PC-9 (cell line): Measurements from ENCODE around the gene ANKRD39. TPM values are rescaled to one million over a fixed set of nuclear protein-coding genes. Genes with fewer than 3 reads are reported as not detected.

Experiments
- BruUV-seq: library from RNA; stranded (reverse); fragments of 400-500 nt; replicated peaks from 2 replicates; lab custom pipeline; 2021; lab: Mats Ljungman, UMichigan
- CTCF ChIA-PET: fragments of 300-600 bp; sonication (Branson Sonifier 250); formaldehyde crosslinking; loops from one replicate; lab custom pipeline; 2022; ENCODE audit warnings: antibody characterized with exemption; lab: Charles Lee
- POLR2A ChIA-PET: fragments of 300-600 bp; sonication (Branson Sonifier 250); formaldehyde crosslinking; loops from one replicate; lab custom pipeline; 2022; ENCODE audit warnings: antibody characterized with exemption; ENCODE audit not compliant: unreplicated experiment; lab: Charles Lee
- DNase-seq, 2 experiments: peaks; one replicate each; pipeline versions ENCODE4 v3.0.0 to v3.0.0-alpha.2; 2015 to 2022; ENCODE audit warnings: mixed read lengths in 1 of 2
- H2AFZ ChIP-seq: fragments of 200-600 bp; sonication (generic); 2 replicates; pipeline ENCODE4 v1.8.1; 2017; ENCODE audit warnings: antibody characterized with exemption
- H3F3A ChIP-seq: fragments of 200-600 bp; sonication (generic); 2 replicates; pipeline ENCODE4 v1.8.1; 2017; ENCODE audit warnings: antibody characterized with exemption, mild to moderate bottlenecking, low read depth; ENCODE audit not compliant: insufficient read depth
- H3K27ac ChIP-seq: fragments of 200-600 bp; sonication (generic); 2 replicates; pipeline ENCODE4 v1.6.1; 2016; ENCODE audit warnings: mixed run types
- H3K27me3 ChIP-seq: fragments of 200-600 bp; sonication (generic); 2 replicates; pipeline ENCODE4 v1.6.1; 2016; ENCODE audit warnings: low read depth, mixed run types; ENCODE audit not compliant: insufficient read depth
- H3K36me3 ChIP-seq: fragments of 200-600 bp; sonication (generic); 2 replicates; pipeline ENCODE4 v1.6.1; 2016; ENCODE audit warnings: low read depth, mixed run types
- H3K4me1 ChIP-seq: fragments of 200-600 bp; sonication (generic); replicated peaks from 2 replicates; pipeline ENCODE4 v1.6.1; 2016; ENCODE audit warnings: mixed run types; ENCODE audit not compliant: insufficient read depth
- H3K4me2 ChIP-seq: fragments of 200-600 bp; sonication (generic); 2 replicates; pipeline ENCODE4 v1.6.1; 2017; ENCODE audit warnings: mixed run types
- H3K4me3 ChIP-seq: fragments of 200-600 bp; sonication (generic); 2 replicates; pipeline ENCODE4 v1.6.1; 2016; ENCODE audit warnings: mixed run types
- H3K79me2 ChIP-seq: fragments of 200-600 bp; sonication (generic); 2 replicates; pipeline ENCODE4 v1.6.1; 2017; ENCODE audit warnings: low read depth, mixed run types
- H3K9me2 ChIP-seq: fragments of 200-600 bp; sonication (generic); 2 replicates; pipeline ENCODE4 v1.8.1; 2017; ENCODE audit warnings: mild to moderate bottlenecking; ENCODE audit not compliant: insufficient read depth
- H3K9me3 ChIP-seq: fragments of 200-600 bp; sonication (generic); 2 replicates; pipeline ENCODE4 v1.8.1; 2016; ENCODE audit warnings: low read depth; ENCODE audit not compliant: insufficient read depth
- H4K20me1 ChIP-seq: fragments of 200-600 bp; sonication (generic); 2 replicates; pipeline ENCODE4 v1.8.1; 2017; ENCODE audit not compliant: insufficient read depth
- CTCF ChIP-seq: fragments of 200-600 bp; sonication (generic); conservative IDR thresholded peaks from 2 replicates; pipeline ENCODE4 v1.6.1; 2017; ENCODE audit warnings: mixed run types, antibody characterized with exemption, mild to moderate bottlenecking, moderate library complexity
- EZH2 ChIP-seq: fragments of 200-600 bp; sonication (generic); IDR thresholded peaks from 2 replicates; pipeline ENCODE4 v1.8.0; 2017; ENCODE audit warnings: antibody characterized with exemption, low read depth
- intact Hi-C: fragments of 100-400 bp; cut with micrococcal nuclease; formaldehyde crosslinking; loops from one replicate; pipeline ENCODE4 v1.10.0; 2022; ENCODE audit not compliant: unreplicated experiment
- total RNA-seq: library from RNA; stranded (reverse); gene quantifications from 2 replicates; pipeline ENCODE4 v1.2.3, GENCODE V29; 2021

The ANKRD39 gene
- total RNA-seq, 1 experiment from 2014 or later, result 19.0 TPM

DNA sequence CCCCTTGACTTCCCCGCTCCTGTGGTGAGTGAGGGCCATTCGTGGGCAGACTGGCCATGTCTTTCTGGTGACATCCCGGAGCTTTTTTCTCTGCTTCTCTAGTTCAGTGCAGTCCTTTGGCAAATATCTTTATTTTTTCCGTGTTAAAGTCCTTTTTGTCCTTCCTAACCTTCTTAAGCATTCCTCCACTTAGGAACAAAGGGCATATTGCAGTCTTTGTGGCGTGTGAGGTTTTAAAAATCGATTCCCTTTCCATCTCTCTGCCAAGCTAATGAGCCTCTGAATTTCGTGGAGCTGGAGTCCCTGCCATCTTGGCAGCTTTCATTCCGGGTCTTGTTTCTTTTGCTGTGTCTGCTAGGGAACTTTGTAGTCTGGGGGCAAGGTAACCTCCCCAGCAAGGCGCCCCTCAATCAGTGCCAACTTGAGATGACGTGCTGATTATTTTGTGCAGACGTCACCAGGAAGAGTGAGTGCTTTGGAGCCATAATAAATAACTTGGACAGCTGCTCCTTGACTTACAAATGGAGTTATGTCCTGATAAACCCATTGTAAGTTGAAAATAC, 36.6 kb downstream of the ANKRD39 start:
- no peak for DNase-seq
- intact Hi-C loops, result no loop called here
- Histone ChIP-seq H3K27ac (no peak overlapping the region), H3K27me3 (no peaks in the 10 kb centered on the region), H3K9me2 (no peaks in the 10 kb centered on the region), H3K4me3 (no peak overlapping the region), H3F3A (0 out of 2 replicates have a peak, but pooled peaks cover 10% of the 10 kb centered on the region), H3K9me3 (no peaks in the 10 kb centered on the region), H3K4me1 (peaks cover 30% of the 10 kb centered on the region), H2AFZ (no peak overlapping the region), H3K36me3 (0 out of 2 replicates have a peak, but pooled peaks cover 9% of the 10 kb centered on the region), H3K79me2 (peaks cover 55% of the 10 kb centered on the region), H4K20me1 (peaks cover 29% of the 10 kb centered on the region), H3K4me2 (no peak overlapping the region)
- TF ChIP-seq EZH2, result no peak
- TF ChIP-seq CTCF, result no peak
- no TSS peak for BruUV-seq
- CTCF ChIA-PET, result no interaction called here
- POLR2A ChIA-PET, result interaction anchor here (0.6 kb wide), 1 partner anchor 520 kb away, joined by 3 read pairs; no protein-coding TSS in a partner anchor

DNA sequence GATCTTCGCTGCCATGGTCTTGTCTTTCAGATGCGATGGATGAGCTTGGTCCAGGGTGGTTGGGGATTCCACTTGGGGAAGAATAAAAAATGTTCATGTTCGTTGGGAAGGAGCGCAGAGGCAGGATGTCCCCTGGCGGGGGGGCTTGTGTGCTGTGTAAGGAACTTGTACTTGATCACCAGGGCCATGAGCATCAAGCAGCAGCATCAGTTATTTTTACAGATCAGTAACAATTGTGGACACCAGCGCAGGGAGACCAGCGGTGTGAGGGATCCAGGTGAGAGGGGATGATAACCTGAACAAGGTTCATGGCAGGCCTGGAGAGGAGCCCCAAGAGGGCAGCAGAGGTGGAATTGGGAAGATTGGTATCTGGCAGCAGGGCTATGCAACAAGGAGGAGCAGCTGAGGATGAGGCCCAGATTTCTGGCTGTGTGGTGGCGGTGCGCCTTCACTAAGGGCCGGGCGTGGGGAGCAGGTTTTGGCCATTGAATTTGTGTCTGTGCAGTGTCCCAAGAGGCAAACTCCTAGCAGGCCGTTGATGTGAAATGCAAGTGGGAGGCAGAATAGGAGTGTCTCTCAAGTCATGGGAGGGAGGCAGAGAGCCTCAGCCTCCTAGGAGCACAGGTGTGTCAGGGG, 37.8 kb downstream of the ANKRD39 start:
- peaks cover 28% of the 10 kb centered on the region for H4K20me1 ChIP-seq
- DNase-seq, result no peak
- no peaks in the 10 kb centered on the region for H3K9me3 ChIP-seq
- H3K4me2 ChIP-seq, result no peak overlapping the region
- H3K4me1 ChIP-seq, result peaks cover 33% of the 10 kb centered on the region
- H2AFZ ChIP-seq, result no peak overlapping the region
- TF ChIP-seq CTCF (no peak), EZH2 (no peak)
- H3K9me2 ChIP-seq, result no peaks in the 10 kb centered on the region
- H3K27ac ChIP-seq, result no peak overlapping the region
- BruUV-seq, result no TSS peak
- no peaks in the 10 kb centered on the region for H3K27me3 ChIP-seq
- 0 out of 2 replicates have a peak, but pooled peaks cover 9% of the 10 kb centered on the region for H3K36me3 ChIP-seq
- CTCF ChIA-PET, result no interaction called here
- H3K79me2 ChIP-seq, result peaks cover 55% of the 10 kb centered on the region
- peaks cover 18% of the 10 kb centered on the region for H3F3A ChIP-seq
- intact Hi-C loops, result loop anchor here (5.0 kb wide), 2 partner anchors 268 to 288 kb away; no protein-coding TSS in a partner anchor
- no peak overlapping the region for H3K4me3 ChIP-seq
- POLR2A ChIA-PET, result interaction anchor here (0.7 kb wide), 1 partner anchor 222 kb away, joined by 4 read pairs; no protein-coding TSS in a partner anchor

DNA sequence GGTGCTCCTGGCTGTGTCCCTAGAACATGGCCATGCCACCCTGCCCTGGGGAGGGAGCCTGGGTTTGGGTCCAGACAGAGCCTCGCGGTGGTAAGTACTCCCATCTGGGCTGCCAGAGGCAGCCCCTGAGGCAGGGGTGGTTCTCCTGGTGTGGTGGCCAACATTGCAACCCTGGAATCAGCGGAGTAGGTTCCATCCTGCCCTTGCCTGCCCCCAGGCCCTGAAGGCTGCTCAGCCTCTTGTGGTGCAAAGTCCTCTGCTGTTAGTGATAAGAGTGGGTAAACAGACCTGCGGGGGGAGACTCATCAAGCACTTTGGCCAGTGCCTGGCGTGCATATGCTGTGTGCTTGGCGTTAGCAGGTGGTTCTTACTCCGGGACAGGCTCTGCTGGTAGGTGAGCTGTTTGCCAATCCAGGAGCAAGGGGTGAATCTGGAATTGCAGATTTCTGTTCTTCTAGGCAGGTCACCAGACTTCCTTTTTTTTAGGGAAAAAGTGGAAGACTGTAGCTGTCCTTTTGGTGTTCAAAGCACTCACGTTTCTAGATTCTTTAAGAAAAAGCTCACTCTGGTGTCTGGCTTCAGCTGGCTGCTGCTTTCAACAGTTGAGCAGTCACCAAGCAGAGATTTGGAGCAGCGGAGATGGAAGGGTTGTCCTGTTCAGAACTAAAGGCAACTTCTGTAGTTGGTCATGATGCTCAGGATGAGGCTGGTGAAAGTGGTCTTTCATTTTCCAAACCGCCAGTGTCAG, 38.5 kb downstream of the ANKRD39 start:
- H3K79me2 ChIP-seq, result peaks cover 55% of the 10 kb centered on the region
- no TSS peak for BruUV-seq
- ChIA-PET POLR2A (interaction anchor here (0.6 to 0.7 kb wide), 2 partner anchors 37 to 222 kb away, joined by 4 to 6 read pairs; no protein-coding TSS in a partner anchor), CTCF (interaction anchor here (0.6 kb wide), 1 partner anchor 36 kb away, joined by 5 read pairs; no protein-coding TSS in a partner anchor)
- H3K4me2 ChIP-seq, result no peak overlapping the region
- peaks cover 28% of the 10 kb centered on the region for H4K20me1 ChIP-seq
- no peak overlapping the region for H2AFZ ChIP-seq
- intact Hi-C loops, result loop anchor here (5.0 kb wide), 2 partner anchors 267 to 287 kb away; no protein-coding TSS in a partner anchor
- DNase-seq, result no peak
- H3K27ac ChIP-seq, result no peak overlapping the region
- H3K9me3 ChIP-seq, result no peaks in the 10 kb centered on the region
- H3K36me3 ChIP-seq, result 0 out of 2 replicates have a peak, but pooled peaks cover 9% of the 10 kb centered on the region
- no peaks in the 10 kb centered on the region for H3K9me2 ChIP-seq
- TF ChIP-seq CTCF (no peak), EZH2 (no peak)
- H3K4me3 ChIP-seq, result no peak overlapping the region
- H3K27me3 ChIP-seq, result no peaks in the 10 kb centered on the region
- H3F3A ChIP-seq, result peaks cover 21% of the 10 kb centered on the region
- peaks cover 34% of the 10 kb centered on the region for H3K4me1 ChIP-seq
